ENCODE results near the gene SH3D19. TPM values are rescaled to one million over a fixed set of nuclear protein-coding genes. Genes with fewer than 3 reads are reported as not detected.

The SH3D19 gene
- total RNA-seq, 4 donors from 2014 or later = 269 to 357 (median 314) TPM

- no peak for TF ChIP-seq CTCF (IDR thresholded peaks at IDR 0.05; ENCODE audit: low read depth)
Observed at GRCh38 chr4:151157543-151157942, 167.9 kb downstream of the SH3D19 start.

- no peak for TF ChIP-seq CTCF (IDR thresholded peaks at IDR 0.05; ENCODE audit: low read depth)
Observed at GRCh38 chr4:151153585-151153984, 171.8 kb downstream of the SH3D19 start.

GRCh38 chr4:151152028-151152427 lies 173.4 kb downstream of the SH3D19 start:
- TF ChIP-seq CTCF (IDR thresholded peaks at IDR 0.05; ENCODE audit: low read depth) = no peak

GRCh38 chr4:151150821-151151580 lies 174.4 kb downstream of the SH3D19 start:
- TF ChIP-seq CTCF (IDR thresholded peaks at IDR 0.05; ENCODE audit: low read depth) = no peak

GRCh38 chr4:151148261-151148660 lies 177.1 kb downstream of the SH3D19 start:
- TF ChIP-seq CTCF (IDR thresholded peaks at IDR 0.05; ENCODE audit: low read depth) = no peak

- TF ChIP-seq CTCF (IDR thresholded peaks at IDR 0.05; ENCODE audit: low read depth) = no peak
Observed at GRCh38 chr4:151147000-151147399, 178.4 kb downstream of the SH3D19 start.

- TF ChIP-seq CTCF (IDR thresholded peaks at IDR 0.05; ENCODE audit: low read depth) = no peak
Observed at GRCh38 chr4:151144329-151145072, 180.9 kb downstream of the SH3D19 start.
